GM23248 (cell line): ENCODE data around the gene TENM4. TPM values are rescaled to one million over a fixed set of nuclear protein-coding genes. Genes with fewer than 3 reads are reported as not detected.
A peak's percentile ranks its signal among the peaks of the same experiment; 100 is the strongest.

Source experiments
- DNase-seq: peaks from one replicate; pipeline ENCODE4 v3.0.0-alpha.2; 2015
- H2AFZ ChIP-seq: fragments of 200-600 bp; sonication (generic); 2 replicates; pipeline ENCODE4 v1.6.1; 2016; ENCODE audit warnings: antibody characterized with exemption
- H3F3A ChIP-seq: fragments of 200-600 bp; sonication (generic); 2 replicates; pipeline ENCODE4 v1.6.1; 2016; ENCODE audit warnings: mild to moderate bottlenecking, antibody characterized with exemption, mixed run types; ENCODE audit not compliant: insufficient read depth
- H3K27ac ChIP-seq: fragments of 200-600 bp; sonication (generic); 2 replicates; pipeline ENCODE4 v1.5.1; 2016; ENCODE audit warnings: mild to moderate bottlenecking
- H3K27me3 ChIP-seq: fragments of 200-600 bp; sonication (generic); replicated peaks from 2 replicates; pipeline ENCODE4 v1.6.1; 2016; ENCODE audit warnings: mild to moderate bottlenecking; ENCODE audit not compliant: insufficient read depth
- H3K36me3 ChIP-seq: fragments of 200-600 bp; sonication (generic); 2 replicates; pipeline ENCODE4 v1.6.1; 2016; ENCODE audit warnings: low read depth, mild to moderate bottlenecking
- H3K4me1 ChIP-seq: fragments of 200-600 bp; sonication (generic); 2 replicates; pipeline ENCODE4 v1.6.1; 2016; ENCODE audit warnings: mild to moderate bottlenecking; ENCODE audit not compliant: insufficient read depth
- H3K4me2 ChIP-seq: fragments of 200-600 bp; sonication (generic); one replicate; pipeline ENCODE4 v1.6.1; 2016; ENCODE audit warnings: mild to moderate bottlenecking; ENCODE audit not compliant: unreplicated experiment
- H3K4me3 ChIP-seq: fragments of 200-600 bp; sonication (generic); 2 replicates; pipeline ENCODE4 v1.5.1; 2016; ENCODE audit warnings: mild to moderate bottlenecking
- H3K79me2 ChIP-seq: fragments of 200-600 bp; sonication (generic); 2 replicates; pipeline ENCODE4 v1.6.1; 2016; ENCODE audit warnings: mild to moderate bottlenecking; ENCODE audit not compliant: insufficient read depth
- H3K9ac ChIP-seq: fragments of 200-600 bp; sonication (generic); 2 replicates; pipeline ENCODE4 v1.6.1; 2016; ENCODE audit warnings: mild to moderate bottlenecking
- H3K9me2 ChIP-seq: fragments of 200-600 bp; sonication (generic); 2 replicates; pipeline ENCODE4 v1.6.1; 2016; ENCODE audit warnings: mixed run types, mild to moderate bottlenecking, moderate library complexity; ENCODE audit not compliant: insufficient read depth
- H3K9me3 ChIP-seq: fragments of 200-600 bp; sonication (generic); one replicate; pipeline ENCODE4 v1.6.1; 2017; ENCODE audit warnings: low read depth
- H4K20me1 ChIP-seq: fragments of 200-600 bp; sonication (generic); 2 replicates; pipeline ENCODE4 v1.6.0; 2016; ENCODE audit not compliant: insufficient read depth
- EZH2 ChIP-seq: fragments of 200-600 bp; sonication (generic); IDR thresholded peaks from 2 replicates; pipeline ENCODE4 v1.6.1; 2018; ENCODE audit warnings: antibody characterized with exemption, mild to moderate bottlenecking; ENCODE audit not compliant: insufficient read depth, poor library complexity, severe bottlenecking
- EZH2phosphoT487 ChIP-seq: fragments of 200-600 bp; sonication (generic); IDR thresholded peaks from 2 replicates; pipeline ENCODE4 v1.6.1; 2018; ENCODE audit warnings: antibody characterized with exemption, moderate library complexity, mild to moderate bottlenecking, low read depth; ENCODE audit not compliant: insufficient read depth
- WGBS, 2 experiments: methylation state at CpG; one replicate each; pipeline ENCODE4 v1.1.6; 2015 to 2017; ENCODE audit warnings: low lambda C conversion rate in 2 of 2, low coverage in 1 of 2; ENCODE audit errors: missing lambda C conversion rate in 2 of 2; 5-methylcytosine and 5-hydroxymethylcytosine counted together
- in situ Hi-C: fragments of 300-500 bp; cut with MboI; formaldehyde crosslinking; loops from 2 replicates; pipeline ENCODE4 v1.15.0; 2020
- polyA plus RNA-seq: library from polyadenylated mRNA; unstranded; fragments of >200 nt; fragmentation: Nextera tagmentation; extraction: Ambion mirVana; gene quantifications from 2 replicates; pipeline ENCODE4 v1.2.1, GENCODE V29; 2016
- total RNA-seq: library from RNA; depleted of rRNA; stranded (reverse); fragments of >200 nt; shearing (Covaris generic); gene quantifications from 2 replicates; pipeline ENCODE4 v1.2.3, GENCODE V29; 2014

The TENM4 gene
- total and polyA plus RNA-seq, 2 experiments from 2014 or later, result 0.11 to 0.48 TPM

GRCh38 chr11:79078999-79079398, 361.8 kb downstream of the TENM4 start:
- Histone ChIP-seq H3F3A (no peaks in the 10 kb centered on the region), H3K4me3 (no peak overlapping the region), H3K9ac (no peak overlapping the region), H3K36me3 (no peaks in the 10 kb centered on the region), H3K4me2 (no peak overlapping the region), H3K4me1 (no peaks in the 10 kb centered on the region), H3K27ac (no peak overlapping the region), H3K79me2 (no peaks in the 10 kb centered on the region), H4K20me1 (no peaks in the 10 kb centered on the region), H3K9me2 (no peaks in the 10 kb centered on the region), H2AFZ (no peak overlapping the region), H3K9me3 (no peaks in the 10 kb centered on the region), H3K27me3 (no peaks in the 10 kb centered on the region)
- no peak for DNase-seq
- WGBS, 2 experiments, result 78 to 82% methylated on average over 7 of the region's 7 CpGs
- no peak for TF ChIP-seq EZH2phosphoT487
- no peak for TF ChIP-seq EZH2
- in situ Hi-C loops, result no loop called here

GRCh38 chr11:79078456-79078855, 362.4 kb downstream of the TENM4 start:
- H3K36me3 ChIP-seq, result no peaks in the 10 kb centered on the region
- no peak overlapping the region for H3K4me2 ChIP-seq
- no peaks in the 10 kb centered on the region for H4K20me1 ChIP-seq
- no peak overlapping the region for H3K4me3 ChIP-seq
- TF ChIP-seq EZH2 (no peak), EZH2phosphoT487 (no peak)
- no peaks in the 10 kb centered on the region for H3K79me2 ChIP-seq
- 79 to 82% methylated on average over 2 of the region's 2 CpGs for WGBS, 2 experiments
- no peak overlapping the region for H2AFZ ChIP-seq
- in situ Hi-C loops, result no loop called here
- no peaks in the 10 kb centered on the region for H3K9me2 ChIP-seq
- H3K9ac ChIP-seq, result no peak overlapping the region
- no peaks in the 10 kb centered on the region for H3K4me1 ChIP-seq
- H3K27ac ChIP-seq, result no peak overlapping the region
- DNase-seq, result no peak
- no peaks in the 10 kb centered on the region for H3F3A ChIP-seq
- H3K9me3 ChIP-seq, result no peaks in the 10 kb centered on the region
- no peaks in the 10 kb centered on the region for H3K27me3 ChIP-seq

GRCh38 chr11:79077702-79078330, 363.0 kb downstream of the TENM4 start:
- TF ChIP-seq EZH2 (no peak), EZH2phosphoT487 (no peak)
- H2AFZ ChIP-seq, result no peak overlapping the region
- no peaks in the 10 kb centered on the region for H3K79me2 ChIP-seq
- WGBS, 2 experiments, result 54 to 64% methylated on average over 9 of the region's 9 CpGs
- no peaks in the 10 kb centered on the region for H3K9me2 ChIP-seq
- no peaks in the 10 kb centered on the region for H3K36me3 ChIP-seq
- in situ Hi-C loops, result no loop called here
- H3K9me3 ChIP-seq, result no peaks in the 10 kb centered on the region
- no peak for DNase-seq
- no peak overlapping the region for H3K27ac ChIP-seq
- no peaks in the 10 kb centered on the region for H3K27me3 ChIP-seq
- H3K4me1 ChIP-seq, result no peaks in the 10 kb centered on the region
- H3K4me2 ChIP-seq, result no peak overlapping the region
- no peak overlapping the region for H3K4me3 ChIP-seq
- H3F3A ChIP-seq, result no peaks in the 10 kb centered on the region
- H3K9ac ChIP-seq, result no peak overlapping the region
- H4K20me1 ChIP-seq, result no peaks in the 10 kb centered on the region

- H3K27ac ChIP-seq, result no peak overlapping the region
- TF ChIP-seq EZH2 (no peak), EZH2phosphoT487 (no peak)
- no peak overlapping the region for H2AFZ ChIP-seq
- no peak overlapping the region for H3K9ac ChIP-seq
- no peaks in the 10 kb centered on the region for H4K20me1 ChIP-seq
- H3K4me3 ChIP-seq, result no peak overlapping the region
- H3K36me3 ChIP-seq, result no peaks in the 10 kb centered on the region
- H3K27me3 ChIP-seq, result no peaks in the 10 kb centered on the region
- no peaks in the 10 kb centered on the region for H3F3A ChIP-seq
- H3K9me2 ChIP-seq, result no peaks in the 10 kb centered on the region
- peak; percentile 61 for DNase-seq
- WGBS, 2 experiments, result 52% methylated on average over 4 of the region's 4 CpGs
- H3K4me2 ChIP-seq, result no peak overlapping the region
- in situ Hi-C loops, result no loop called here
- H3K79me2 ChIP-seq, result no peaks in the 10 kb centered on the region
- no peaks in the 10 kb centered on the region for H3K4me1 ChIP-seq
- no peaks in the 10 kb centered on the region for H3K9me3 ChIP-seq
These were observed 364.2 kb downstream of the TENM4 start for GRCh38 chr11:79076526-79077115.
